ENCODE measurements around the gene LIN37. TPM values are rescaled to one million over a fixed set of nuclear protein-coding genes. Genes with fewer than 3 reads are reported as not detected.

The LIN37 gene
- total and polyA plus RNA-seq, 2 of the 13 experiments (the other 11 are each of a cell fraction or from before 2014, with no cell fraction given): 6.3 to 8.7 TPM

- TF ChIP-seq KIAA2018 (CRISPR knock-in tag; IDR thresholded peaks at IDR 0.05; ENCODE audit: borderline replicate concordance) (no peak), ZNF12 (CRISPR knock-in tag; IDR thresholded peaks at IDR 0.05) (no peak), ONECUT2 (CRISPR knock-in tag; IDR thresholded peaks at IDR 0.05) (no peak), MTA1 (CRISPR knock-in tag; IDR thresholded peaks at IDR 0.05; ENCODE audit: borderline replicate concordance) (peak; percentile 55; the same call in 1 of the 2 replicates), ZKSCAN8 (CRISPR knock-in tag; IDR thresholded peaks at IDR 0.05; ENCODE audit: borderline replicate concordance) (no peak), RBM39 (IDR thresholded peaks at IDR 0.05; ENCODE audit: low read depth, low read length, poor library complexity, severe bottlenecking) (no peak), MATR3 (CRISPR knock-in tag; IDR thresholded peaks at IDR 0.05) (no peak), ZNF382 (CRISPR knock-in tag; IDR thresholded peaks at IDR 0.05; ENCODE audit: borderline replicate concordance) (no peak), POGZ (CRISPR knock-in tag; IDR thresholded peaks at IDR 0.05) (peak; percentile 61), ZNF546 (CRISPR knock-in tag; conservative IDR thresholded peaks at IDR 0.05) (peak; percentile 56; the same call in 1 of the 2 replicates), ZNF329 (CRISPR knock-in tag; IDR thresholded peaks at IDR 0.05; ENCODE audit: low read depth) (no peak), ZC3H13 (CRISPR knock-in tag; IDR thresholded peaks at IDR 0.05) (no peak), ZFP36 (IDR thresholded peaks at IDR 0.05; ENCODE audit: borderline replicate concordance, low read depth, low read length, partially characterized antibody) (no peak), CREBL2 (CRISPR knock-in tag; IDR thresholded peaks at IDR 0.05; ENCODE audit: borderline replicate concordance) (no peak), ZNF674 (CRISPR knock-in tag; IDR thresholded peaks at IDR 0.05; ENCODE audit: low read depth) (no peak), ZSCAN30 (CRISPR knock-in tag; IDR thresholded peaks at IDR 0.05) (no peak), PHF20 (CRISPR knock-in tag; IDR thresholded peaks at IDR 0.05) (peak; percentile 79), ZBTB34 (CRISPR knock-in tag; IDR thresholded peaks at IDR 0.05) (peak; percentile 74; the same call in 1 of the 2 replicates), ZEB1 (IDR thresholded peaks at IDR 0.05; ENCODE audit: insufficient replicate concordance, low read depth) (no peak), PITX1 (CRISPR knock-in tag; IDR thresholded peaks at IDR 0.05) (peak; percentile 100)
These were observed at the start of gene LIN37 (continued) for GRCh38 chr19:35748106-35749020.
